Calu3 (cell line): ENCODE measurements around the gene SLC26A8. TPM values are rescaled to one million over a fixed set of nuclear protein-coding genes. Genes with fewer than 3 reads are reported as not detected.
"Not testable (repeated sequence)": the region's sequence is repeated elsewhere in the genome, so short reads cannot be mapped to it uniquely, and the experiment has no call there.

Source experiments
- BruUV-seq: library from RNA; stranded (reverse); fragments of 400-500 nt; replicated peaks from 2 replicates; lab custom pipeline; 2021; lab: Mats Ljungman, UMichigan
- CTCF ChIA-PET: fragments of 300-600 bp; sonication (Branson Sonifier 250); formaldehyde crosslinking; loops from one replicate; lab custom pipeline; 2022; ENCODE audit warnings: antibody characterized with exemption; lab: Charles Lee
- DNase-seq: peaks from one replicate; pipeline ENCODE4 v3.0.0; 2022
- H3K27ac Mint-ChIP-seq: one replicate; pipeline ENCODE4 v1.8.0; 2022; ENCODE audit warnings: mixed read lengths; ENCODE audit not compliant: unreplicated experiment
- H3K27me3 Mint-ChIP-seq: one replicate; pipeline ENCODE4 v1.8.0; 2022; ENCODE audit warnings: mixed read lengths; ENCODE audit not compliant: unreplicated experiment
- H3K36me3 Mint-ChIP-seq: one replicate; pipeline ENCODE4 v1.8.0; 2022; ENCODE audit warnings: mild to moderate bottlenecking, moderate library complexity, mixed read lengths; ENCODE audit not compliant: insufficient read depth, unreplicated experiment
- H3K4me1 Mint-ChIP-seq: one replicate; pipeline ENCODE4 v1.8.0; 2022; ENCODE audit warnings: mild to moderate bottlenecking, low read depth, mixed read lengths; ENCODE audit not compliant: unreplicated experiment
- H3K4me3 Mint-ChIP-seq: one replicate; pipeline ENCODE4 v1.8.0; 2022; ENCODE audit warnings: mild to moderate bottlenecking, low read depth, moderate library complexity, mixed read lengths; ENCODE audit not compliant: unreplicated experiment
- H3K9me3 Mint-ChIP-seq: one replicate; pipeline ENCODE4 v1.8.0; 2022; ENCODE audit warnings: low read depth, mixed read lengths; ENCODE audit not compliant: unreplicated experiment
- intact Hi-C: fragments of 100-400 bp; cut with micrococcal nuclease; formaldehyde crosslinking; loops from one replicate; pipeline ENCODE4 v1.10.0; 2022; ENCODE audit not compliant: unreplicated experiment
- total RNA-seq: library from RNA; stranded (reverse); gene quantifications from 2 replicates; pipeline ENCODE4 v1.2.3, GENCODE V29; 2022
- TF ChIP-seq, protein P1 (sequence below): fragments of 200-600 bp; IDR thresholded peaks from one replicate; pipeline ENCODE4 v1.8.0; 2022; ENCODE audit warnings: antibody characterized with exemption; ENCODE audit not compliant: unreplicated experiment

The SLC26A8 gene
- total RNA-seq, 1 experiment from 2014 or later, result not detected

DNA sequence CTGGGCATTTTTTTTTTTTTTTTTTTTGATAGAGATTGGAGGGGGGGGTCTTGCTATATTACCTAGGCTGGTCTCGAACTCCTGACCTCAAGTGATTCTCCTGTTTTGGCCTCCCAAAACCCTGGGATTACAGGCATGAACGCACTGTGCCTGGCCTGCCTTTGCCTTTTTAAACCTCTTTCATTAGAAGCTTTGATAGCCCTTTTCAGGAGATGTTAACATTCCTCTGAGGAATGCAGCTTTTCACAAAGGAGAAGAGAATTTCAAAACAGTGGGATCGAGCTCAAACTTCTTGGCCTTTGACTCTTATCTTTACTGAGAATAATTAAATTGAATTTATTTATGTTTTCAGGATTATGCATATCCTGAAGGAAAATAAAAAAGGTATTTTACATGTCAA lies 31.3 kb downstream of the SLC26A8 start:
- no peak overlapping the region for H3K4me3 Mint-ChIP-seq
- no peak overlapping the region for H3K27ac Mint-ChIP-seq

DNA sequence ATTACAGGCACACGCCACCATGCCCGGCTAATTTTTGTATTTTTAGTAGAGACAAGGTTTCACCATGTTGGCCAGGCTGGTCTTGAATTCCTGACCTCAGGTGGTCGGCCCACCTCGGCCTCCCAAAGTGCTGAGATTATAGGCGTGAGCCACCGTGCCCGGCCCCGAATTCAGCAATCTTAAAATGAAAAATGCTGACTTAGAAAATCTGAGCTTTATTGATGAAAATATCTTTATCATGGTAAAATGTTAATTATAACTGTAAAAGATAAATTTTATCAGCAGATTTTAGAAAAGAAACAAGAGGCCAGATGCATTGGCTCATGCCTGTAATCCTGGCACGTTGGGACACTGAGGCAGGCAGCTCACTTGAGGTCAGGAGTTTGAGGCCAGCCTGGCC lies 36.4 kb downstream of the SLC26A8 start:
- BruUV-seq, H3K4me1 Mint-ChIP-seq, DNase-seq, intact Hi-C loops, H3K27ac Mint-ChIP-seq, CTCF ChIA-PET, H3K27me3 Mint-ChIP-seq, H3K4me3 Mint-ChIP-seq, H3K36me3 Mint-ChIP-seq, H3K9me3 Mint-ChIP-seq: not testable (repeated sequence)

More for the DNA sequence above, 31.3 kb downstream of the SLC26A8 start:
- Mint-ChIP-seq H3K4me1 (no peaks in the 10 kb centered on the region), H3K36me3 (peaks cover 4% of the 10 kb centered on the region), H3K9me3 (no peaks in the 10 kb centered on the region), H3K27me3 (no peaks in the 10 kb centered on the region)
- TF ChIP-seq, protein P1, sequence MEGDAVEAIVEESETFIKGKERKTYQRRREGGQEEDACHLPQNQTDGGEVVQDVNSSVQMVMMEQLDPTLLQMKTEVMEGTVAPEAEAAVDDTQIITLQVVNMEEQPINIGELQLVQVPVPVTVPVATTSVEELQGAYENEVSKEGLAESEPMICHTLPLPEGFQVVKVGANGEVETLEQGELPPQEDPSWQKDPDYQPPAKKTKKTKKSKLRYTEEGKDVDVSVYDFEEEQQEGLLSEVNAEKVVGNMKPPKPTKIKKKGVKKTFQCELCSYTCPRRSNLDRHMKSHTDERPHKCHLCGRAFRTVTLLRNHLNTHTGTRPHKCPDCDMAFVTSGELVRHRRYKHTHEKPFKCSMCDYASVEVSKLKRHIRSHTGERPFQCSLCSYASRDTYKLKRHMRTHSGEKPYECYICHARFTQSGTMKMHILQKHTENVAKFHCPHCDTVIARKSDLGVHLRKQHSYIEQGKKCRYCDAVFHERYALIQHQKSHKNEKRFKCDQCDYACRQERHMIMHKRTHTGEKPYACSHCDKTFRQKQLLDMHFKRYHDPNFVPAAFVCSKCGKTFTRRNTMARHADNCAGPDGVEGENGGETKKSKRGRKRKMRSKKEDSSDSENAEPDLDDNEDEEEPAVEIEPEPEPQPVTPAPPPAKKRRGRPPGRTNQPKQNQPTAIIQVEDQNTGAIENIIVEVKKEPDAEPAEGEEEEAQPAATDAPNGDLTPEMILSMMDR, result no peak
- DNase-seq, result no peak
- no TSS peak for BruUV-seq
- intact Hi-C loops, result no loop called here
- CTCF ChIA-PET, result interaction anchor here (0.5 to 0.7 kb wide), 2 partner anchors 26 to 202 kb away, joined by 3 to 4 read pairs; no protein-coding TSS in a partner anchor

DNA sequence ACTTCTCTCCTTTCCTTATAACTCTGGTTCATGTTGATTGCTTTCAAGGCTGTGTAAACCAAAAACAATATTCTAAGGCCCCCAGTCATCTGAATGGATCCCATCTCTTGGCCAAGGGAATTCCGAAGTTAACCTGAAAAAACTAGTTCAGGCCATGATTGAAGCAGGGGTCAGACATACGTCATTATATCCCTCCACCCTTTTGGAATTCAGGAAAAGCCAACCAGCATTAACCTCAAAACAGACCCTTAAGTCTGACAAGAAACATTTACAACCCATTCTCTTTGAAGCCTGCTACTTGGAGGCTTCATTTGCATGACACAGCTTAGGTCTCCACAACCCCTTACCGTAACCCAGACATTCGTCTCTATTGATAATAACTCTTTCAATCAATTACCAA lies 39.7 kb downstream of the SLC26A8 start:
- no peak for DNase-seq
- H3K27ac Mint-ChIP-seq, result no peak overlapping the region
- H3K4me1 Mint-ChIP-seq, result no peaks in the 10 kb centered on the region
- H3K9me3 Mint-ChIP-seq, result no peaks in the 10 kb centered on the region
- intact Hi-C loops, result no loop called here
- no peaks in the 10 kb centered on the region for H3K36me3 Mint-ChIP-seq
- H3K4me3 Mint-ChIP-seq, result no peak overlapping the region
- TF ChIP-seq, protein P1, result no peak
- CTCF ChIA-PET, result no interaction called here
- BruUV-seq, result no TSS peak
- no peaks in the 10 kb centered on the region for H3K27me3 Mint-ChIP-seq

DNA sequence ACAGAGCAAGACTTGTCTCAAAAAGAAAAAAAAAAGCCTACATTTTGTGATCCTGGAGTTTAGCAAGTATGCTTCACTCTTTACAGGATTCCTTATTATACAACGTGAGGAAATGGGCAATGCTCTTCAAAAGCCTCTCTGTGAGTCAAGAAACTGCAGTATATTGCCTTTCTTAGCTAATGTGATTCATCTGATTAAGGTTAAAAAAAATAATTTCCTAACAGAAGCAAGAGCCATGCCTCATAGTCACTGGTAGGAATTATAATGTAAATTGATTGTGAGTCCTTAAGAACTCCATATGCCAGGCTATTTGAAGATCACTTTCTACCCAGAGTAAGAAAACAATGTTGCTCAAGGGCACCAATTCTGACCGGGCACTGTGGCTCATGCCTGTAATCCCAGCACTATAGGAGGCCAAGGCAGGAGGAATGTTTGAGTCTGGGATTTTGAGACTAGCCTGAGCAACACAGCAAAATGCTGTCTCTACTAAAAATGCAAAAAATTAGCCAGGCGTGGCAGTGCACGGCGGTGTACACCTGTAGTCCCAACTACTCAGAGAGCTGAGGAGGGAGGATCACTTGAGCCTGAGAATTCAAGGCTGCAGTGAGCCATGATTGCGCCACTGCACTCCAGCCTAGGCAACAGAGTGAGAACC lies 43.3 kb downstream of the SLC26A8 start:
- Mint-ChIP-seq H3K4me3 (no peak overlapping the region), H3K9me3 (no peaks in the 10 kb centered on the region), H3K36me3 (no peaks in the 10 kb centered on the region), H3K27me3 (no peaks in the 10 kb centered on the region), H3K27ac (no peak overlapping the region), H3K4me1 (no peaks in the 10 kb centered on the region)
- TF ChIP-seq, protein P1, result no peak
- CTCF ChIA-PET, result no interaction called here
- no peak for DNase-seq
- no TSS peak for BruUV-seq
- intact Hi-C loops, result no loop called here

DNA sequence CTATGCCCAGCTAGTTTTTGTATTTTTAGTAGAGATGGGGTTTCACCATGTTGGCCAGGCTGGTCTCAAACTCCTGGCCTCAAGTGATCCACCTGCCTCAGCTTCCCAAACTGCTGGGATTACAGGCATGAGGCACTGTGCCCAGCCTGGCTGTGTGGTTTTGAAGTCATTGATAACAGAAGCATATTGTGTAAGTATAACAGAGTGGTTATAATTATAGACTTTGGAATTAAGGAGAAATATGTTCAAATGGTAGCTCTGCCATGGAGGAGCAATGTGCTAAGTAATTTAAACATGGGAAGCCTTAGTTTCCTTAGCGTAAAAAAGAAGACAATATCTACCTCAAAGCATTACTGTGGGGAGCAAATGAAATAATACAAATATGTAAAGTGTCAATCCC lies 44.3 kb downstream of the SLC26A8 start:
- H3K4me1 Mint-ChIP-seq, DNase-seq, H3K27me3 Mint-ChIP-seq, H3K27ac Mint-ChIP-seq, H3K4me3 Mint-ChIP-seq, H3K9me3 Mint-ChIP-seq, CTCF ChIA-PET, H3K36me3 Mint-ChIP-seq, BruUV-seq, intact Hi-C loops: not testable (repeated sequence)
